Caco-2 (cell line): ENCODE measurements around the gene KRT3. TPM values are rescaled to one million over a fixed set of nuclear protein-coding genes. Genes with fewer than 3 reads are reported as not detected.

ENCODE experiments used
- BruUV-seq: library from RNA; stranded (reverse); fragments of 400-500 nt; replicated peaks from 2 replicates; lab custom pipeline; 2021; lab: Mats Ljungman, UMichigan
- CTCF ChIA-PET: fragments of 300-600 bp; sonication (Branson Sonifier 250); formaldehyde crosslinking; loops from one replicate; lab custom pipeline; 2022; ENCODE audit warnings: antibody characterized with exemption; lab: Charles Lee
- POLR2A ChIA-PET: fragments of 300-600 bp; sonication (Branson Sonifier 250); formaldehyde crosslinking; loops from one replicate; lab custom pipeline; 2022; ENCODE audit warnings: antibody characterized with exemption; lab: Charles Lee
- DNase-seq, 2 experiments: peaks; one replicate each; pipeline versions ENCODE4 v3.0.0 to v3.0.0-alpha.2; 2020 to 2022
- H3K27me3 ChIP-seq: replicated peaks from 2 replicates; pipeline ENCODE4 v1.6.0; 2011; ENCODE audit warnings: low read length; ENCODE audit not compliant: control insufficient read depth, insufficient read depth
- H3K36me3 ChIP-seq: 2 replicates; pipeline ENCODE4 v1.5.1; 2011; ENCODE audit warnings: low read length; ENCODE audit not compliant: control insufficient read depth, insufficient read depth
- H3K4me1 ChIP-seq: fragments of 250-450 bp; sonication (Bioruptor Pico); 2 replicates; pipeline ENCODE4 v1.5.1; 2020; ENCODE audit warnings: mild to moderate bottlenecking
- H3K4me3 ChIP-seq: 2 replicates; pipeline ENCODE4 v1.5.1; 2011; ENCODE audit warnings: low read depth, mild to moderate bottlenecking, control low read depth, low read length
- H3K9me3 ChIP-seq: fragments of 250-450 bp; sonication (Bioruptor Pico); 2 replicates; pipeline ENCODE4 v1.5.1; 2020; ENCODE audit warnings: mild to moderate bottlenecking, moderate library complexity
- H3K27ac Mint-ChIP-seq: one replicate; pipeline ENCODE4 v1.8.0; 2022; ENCODE audit warnings: mixed read lengths; ENCODE audit not compliant: unreplicated experiment
- H3K27me3 Mint-ChIP-seq: one replicate; pipeline ENCODE4 v1.8.0; 2022; ENCODE audit warnings: mixed read lengths; ENCODE audit not compliant: insufficient read depth, unreplicated experiment
- H3K36me3 Mint-ChIP-seq: one replicate; pipeline ENCODE4 v1.8.0; 2022; ENCODE audit warnings: mild to moderate bottlenecking, mixed read lengths; ENCODE audit not compliant: insufficient read depth, unreplicated experiment
- H3K4me1 Mint-ChIP-seq: one replicate; pipeline ENCODE4 v1.8.0; 2022; ENCODE audit warnings: low read depth, mixed read lengths; ENCODE audit not compliant: unreplicated experiment
- H3K4me3 Mint-ChIP-seq: one replicate; pipeline ENCODE4 v1.8.0; 2022; ENCODE audit warnings: mild to moderate bottlenecking, moderate library complexity, mixed read lengths; ENCODE audit not compliant: unreplicated experiment
- H3K9me3 Mint-ChIP-seq: one replicate; pipeline ENCODE4 v1.8.0; 2022; ENCODE audit warnings: mixed read lengths; ENCODE audit not compliant: unreplicated experiment
- CTCF ChIP-seq, 2 experiments: fragments of 200-600 bp in 1 of 2; IDR thresholded peaks; 1 replicate in 1 of 2; 2 replicates in 1 of 2; pipeline versions ENCODE4 v1.5.1 to v1.8.0; 2011 to 2022; ENCODE audit warnings: antibody characterized with exemption in 1 of 2, control low read depth in 1 of 2, inconsistent platforms in 1 of 2, low read depth in 1 of 2, low read length in 1 of 2, mild to moderate bottlenecking in 1 of 2, moderate library complexity in 1 of 2; ENCODE audit not compliant: insufficient read depth in 1 of 2, severe bottlenecking in 1 of 2, unreplicated experiment in 1 of 2
- intact Hi-C: fragments of 100-400 bp; cut with micrococcal nuclease; formaldehyde crosslinking; loops from one replicate; pipeline ENCODE4 v1.10.0; 2022; ENCODE audit not compliant: unreplicated experiment
- total RNA-seq: library from RNA; stranded (reverse); gene quantifications from 2 replicates; pipeline ENCODE4 v1.2.3, GENCODE V29; 2022

Gene KRT3
- total RNA-seq, 1 experiment from 2014 or later = not detected

- intact Hi-C loops = no loop called here
- Histone ChIP-seq H3K36me3 (no peaks in the 10 kb centered on the region), H3K9me3 (no peaks in the 10 kb centered on the region), H3K4me3 (no peak overlapping the region), H3K27me3 (no peaks in the 10 kb centered on the region), H3K4me1 (no peaks in the 10 kb centered on the region)
- DNase-seq = no peak
- H3K27ac Mint-ChIP-seq = no peak overlapping the region
- H3K4me1 Mint-ChIP-seq = no peaks in the 10 kb centered on the region
- BruUV-seq = no TSS peak
- TF ChIP-seq CTCF (IDR thresholded peaks at IDR 0.05; ENCODE audit: insufficient read depth in 1 of 2, low read depth in 1 of 2, low read length in 1 of 2, severe bottlenecking in 1 of 2, unreplicated experiment in 1 of 2) = no peak
- ChIA-PET POLR2A (no interaction called here), CTCF (no interaction called here)
- H3K9me3 Mint-ChIP-seq = peaks cover 9% of the 10 kb centered on the region
- peaks cover 10% of the 10 kb centered on the region for H3K27me3 Mint-ChIP-seq
- no peak overlapping the region for H3K4me3 Mint-ChIP-seq
- H3K36me3 Mint-ChIP-seq = no peaks in the 10 kb centered on the region
These were observed 8.4 kb downstream of the KRT3 start for GRCh38 chr12:52787324-52788191.

GRCh38 chr12:52784909-52785308 lies 11.0 kb downstream of the KRT3 start:
- CTCF ChIA-PET = no interaction called here
- H3K27me3 Mint-ChIP-seq = peaks cover 10% of the 10 kb centered on the region
- no peak for TF ChIP-seq CTCF (IDR thresholded peaks at IDR 0.05; ENCODE audit: insufficient read depth in 1 of 2, low read depth in 1 of 2, low read length in 1 of 2, severe bottlenecking in 1 of 2, unreplicated experiment in 1 of 2)
- H3K4me3 ChIP-seq = no peak overlapping the region
- intact Hi-C loops = no loop called here
- no peaks in the 10 kb centered on the region for H3K27me3 ChIP-seq
- DNase-seq = no peak
- H3K4me1 ChIP-seq = no peaks in the 10 kb centered on the region
- no TSS peak for BruUV-seq
- no peak overlapping the region for H3K27ac Mint-ChIP-seq
- no peaks in the 10 kb centered on the region for H3K4me1 Mint-ChIP-seq
- no peaks in the 10 kb centered on the region for H3K36me3 Mint-ChIP-seq
- H3K36me3 ChIP-seq = no peaks in the 10 kb centered on the region
- H3K9me3 ChIP-seq = no peaks in the 10 kb centered on the region
- H3K9me3 Mint-ChIP-seq = peaks cover 9% of the 10 kb centered on the region
- POLR2A ChIA-PET = no interaction called here
- H3K4me3 Mint-ChIP-seq = no peak overlapping the region

- no peak for TF ChIP-seq CTCF (IDR thresholded peaks at IDR 0.05; ENCODE audit: insufficient read depth in 1 of 2, low read depth in 1 of 2, low read length in 1 of 2, severe bottlenecking in 1 of 2, unreplicated experiment in 1 of 2)
- Histone ChIP-seq H3K4me3 (no peak overlapping the region), H3K36me3 (no peaks in the 10 kb centered on the region), H3K27me3 (no peaks in the 10 kb centered on the region), H3K4me1 (no peaks in the 10 kb centered on the region), H3K9me3 (no peaks in the 10 kb centered on the region)
- DNase-seq = no peak
- H3K27ac Mint-ChIP-seq = no peak overlapping the region
- no TSS peak for BruUV-seq
- peaks cover 9% of the 10 kb centered on the region for H3K9me3 Mint-ChIP-seq
- H3K36me3 Mint-ChIP-seq = no peaks in the 10 kb centered on the region
- no peak overlapping the region for H3K4me3 Mint-ChIP-seq
- peaks cover 10% of the 10 kb centered on the region for H3K27me3 Mint-ChIP-seq
- H3K4me1 Mint-ChIP-seq = no peaks in the 10 kb centered on the region
- intact Hi-C loops = no loop called here
- CTCF ChIA-PET = interaction anchor here (0.6 kb wide), 1 partner anchor 53 kb away, joined by 8 read pairs; no protein-coding TSS in a partner anchor
- POLR2A ChIA-PET = no interaction called here
These were observed 12.2 kb downstream of the KRT3 start for GRCh38 chr12:52783563-52784316.
